DND-41 (cell line): ENCODE measurements around the gene MFRP.

Source experiments
- ATAC-seq: fragments of 200-7000 bp; cut with Tn5 transposase; 3 replicates; pipeline ENCODE4 v1.9.1; 2021; ENCODE audit warnings: low read depth; ENCODE audit not compliant: insufficient read depth
- DNase-seq: peaks from one replicate; pipeline ENCODE4 v3.0.0-alpha.2; 2020
- H2AFZ ChIP-seq: 2 replicates; pipeline ENCODE4 v1.6.0; 2012; ENCODE audit warnings: low read depth, low read length
- H3K27ac ChIP-seq: 2 replicates; pipeline ENCODE4 v1.5.1; 2012; ENCODE audit warnings: low read length, inconsistent platforms
- H3K27me3 ChIP-seq: fragments of 200-600 bp; sonication (generic); 2 replicates; pipeline ENCODE4 v1.6.0; 2012; ENCODE audit warnings: low read length, mild to moderate bottlenecking, inconsistent platforms; ENCODE audit not compliant: insufficient read depth, poor library complexity
- H3K36me3 ChIP-seq: 2 replicates; pipeline ENCODE4 v1.5.1; 2012; ENCODE audit warnings: low read length, inconsistent platforms; ENCODE audit not compliant: insufficient read depth
- H3K4me1 ChIP-seq: 2 replicates; pipeline ENCODE4 v1.5.1; 2012; ENCODE audit warnings: mild to moderate bottlenecking, low read length; ENCODE audit not compliant: insufficient read depth
- H3K4me2 ChIP-seq: 2 replicates; pipeline ENCODE4 v1.6.0; 2012; ENCODE audit warnings: mild to moderate bottlenecking, moderate library complexity, low read length, inconsistent platforms; ENCODE audit not compliant: insufficient read depth
- H3K4me3 ChIP-seq, 2 experiments: fragments of 200-600 bp in 1 of 2; shearing (Covaris generic) in 1 of 2; 2 replicates each; pipeline ENCODE4 v1.5.1; 2012 to 2016; ENCODE audit warnings: inconsistent platforms in 2 of 2, low read length in 2 of 2, mild to moderate bottlenecking in 2 of 2, low read depth in 1 of 2, moderate library complexity in 1 of 2
- H3K79me2 ChIP-seq: 2 replicates; pipeline ENCODE4 v1.6.0; 2012; ENCODE audit warnings: low read length, inconsistent platforms; ENCODE audit not compliant: insufficient read depth
- H3K9ac ChIP-seq: 2 replicates; pipeline ENCODE4 v1.6.0; 2012; ENCODE audit warnings: low read depth, mild to moderate bottlenecking, inconsistent platforms, low read length, moderate library complexity
- H3K9me3 ChIP-seq: 2 replicates; pipeline ENCODE4 v1.5.1; 2012; ENCODE audit warnings: low read length, moderate library complexity, mild to moderate bottlenecking, inconsistent platforms; ENCODE audit not compliant: insufficient read depth, severe bottlenecking
- H4K20me1 ChIP-seq: 2 replicates; pipeline ENCODE4 v1.6.0; 2012; ENCODE audit warnings: low read length; ENCODE audit not compliant: insufficient read depth
- EZH2 ChIP-seq: IDR thresholded peaks from 3 replicates; pipeline ENCODE4 v1.6.1; 2012; ENCODE audit warnings: borderline replicate concordance, low read depth, mild to moderate bottlenecking, moderate library complexity, low read length, inconsistent platforms; ENCODE audit not compliant: severe bottlenecking
- TF ChIP-seq, protein P1 (sequence below): IDR thresholded peaks from 2 replicates; pipeline ENCODE4 v1.5.1; 2012; ENCODE audit warnings: borderline replicate concordance, low read length, moderate library complexity, mild to moderate bottlenecking; ENCODE audit not compliant: poor library complexity, severe bottlenecking; ENCODE audit errors: extremely low read depth

The MFRP gene

DNA sequence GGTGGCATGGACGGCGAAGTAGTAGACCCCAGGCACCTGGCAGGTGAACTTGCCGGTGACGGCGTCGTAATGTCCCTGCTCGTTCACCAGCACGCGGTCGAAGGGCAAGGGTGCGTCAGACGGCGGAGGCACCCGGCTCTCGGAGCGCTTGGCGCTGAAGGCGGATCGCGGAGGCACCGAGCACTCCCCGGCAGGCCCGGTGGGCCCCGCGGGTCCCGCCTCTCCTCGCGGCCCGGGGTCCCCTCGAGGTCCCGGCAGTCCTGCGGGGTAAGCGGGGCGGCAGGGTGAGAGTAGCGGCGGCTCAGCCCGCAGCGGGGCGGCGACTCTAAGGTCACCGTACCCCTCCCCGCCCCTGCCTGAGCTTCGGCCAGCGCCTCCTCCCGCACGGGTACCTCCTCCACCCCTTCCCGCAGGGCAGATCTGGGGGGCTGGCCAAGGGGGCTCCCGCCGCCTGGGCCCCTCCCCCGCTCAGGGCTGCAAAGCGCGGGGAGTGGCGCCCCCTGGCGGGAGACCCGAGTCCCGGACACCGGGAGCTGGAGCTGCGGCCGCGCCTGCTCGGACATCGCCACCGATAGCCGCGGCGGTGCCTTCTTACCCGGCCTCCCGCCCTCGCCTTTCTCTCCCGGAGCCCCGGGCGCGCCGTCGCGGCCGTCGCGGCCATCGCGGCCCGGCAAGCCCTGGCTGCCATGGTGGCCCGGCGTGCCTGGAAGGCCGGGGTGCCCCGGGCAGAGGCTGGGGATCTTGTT lies 6.7 kb downstream of the MFRP start:
- Histone ChIP-seq H3K27me3 (no peaks in the 10 kb centered on the region), H3K9ac (no peak overlapping the region), H3K9me3 (no peaks in the 10 kb centered on the region), H3K4me3 (no peak overlapping the region), H3K4me2 (no peak overlapping the region), H3K36me3 (peaks cover 29% of the 10 kb centered on the region), H3K4me1 (peaks cover 33% of the 10 kb centered on the region), H4K20me1 (peaks cover 12% of the 10 kb centered on the region; the same call in 1 of the 2 replicates), H3K79me2 (peaks cover 27% of the 10 kb centered on the region), H2AFZ (no peak overlapping the region), H3K27ac (no peak overlapping the region)
- TF ChIP-seq, protein P1, sequence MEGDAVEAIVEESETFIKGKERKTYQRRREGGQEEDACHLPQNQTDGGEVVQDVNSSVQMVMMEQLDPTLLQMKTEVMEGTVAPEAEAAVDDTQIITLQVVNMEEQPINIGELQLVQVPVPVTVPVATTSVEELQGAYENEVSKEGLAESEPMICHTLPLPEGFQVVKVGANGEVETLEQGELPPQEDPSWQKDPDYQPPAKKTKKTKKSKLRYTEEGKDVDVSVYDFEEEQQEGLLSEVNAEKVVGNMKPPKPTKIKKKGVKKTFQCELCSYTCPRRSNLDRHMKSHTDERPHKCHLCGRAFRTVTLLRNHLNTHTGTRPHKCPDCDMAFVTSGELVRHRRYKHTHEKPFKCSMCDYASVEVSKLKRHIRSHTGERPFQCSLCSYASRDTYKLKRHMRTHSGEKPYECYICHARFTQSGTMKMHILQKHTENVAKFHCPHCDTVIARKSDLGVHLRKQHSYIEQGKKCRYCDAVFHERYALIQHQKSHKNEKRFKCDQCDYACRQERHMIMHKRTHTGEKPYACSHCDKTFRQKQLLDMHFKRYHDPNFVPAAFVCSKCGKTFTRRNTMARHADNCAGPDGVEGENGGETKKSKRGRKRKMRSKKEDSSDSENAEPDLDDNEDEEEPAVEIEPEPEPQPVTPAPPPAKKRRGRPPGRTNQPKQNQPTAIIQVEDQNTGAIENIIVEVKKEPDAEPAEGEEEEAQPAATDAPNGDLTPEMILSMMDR, result peak; percentile 19
- no peak for TF ChIP-seq EZH2
- DNase-seq (no peak), ATAC-seq (no peak)

DNA sequence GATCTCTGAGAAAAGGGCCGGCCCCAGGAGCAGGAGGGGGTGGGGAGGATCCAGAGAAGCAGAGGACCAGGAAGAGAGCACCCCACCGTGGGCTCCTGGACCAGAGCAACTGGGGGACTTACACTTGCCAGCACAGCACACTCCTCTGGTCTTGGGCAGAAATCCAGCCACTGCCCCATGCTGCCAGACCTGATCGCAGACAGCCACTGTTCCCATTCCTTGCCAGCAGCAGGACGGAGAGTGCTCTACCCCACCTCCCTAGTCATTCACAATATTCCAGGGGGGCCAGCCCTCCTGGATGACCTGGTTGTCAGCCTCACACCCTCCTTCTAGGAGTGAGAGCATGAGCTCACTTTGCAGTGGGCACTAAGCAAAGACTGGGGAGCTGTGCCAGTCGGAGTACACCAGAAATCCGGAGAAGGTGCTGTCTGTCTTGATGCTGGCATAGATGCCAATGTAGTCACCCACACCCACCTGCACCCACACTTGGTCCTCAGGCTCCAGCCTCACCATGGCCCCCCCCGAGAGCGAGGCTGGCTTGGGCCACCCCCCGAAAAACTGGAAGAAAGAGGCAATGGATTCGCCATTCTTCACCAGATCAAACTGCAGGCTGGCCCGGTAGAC lies 7.4 kb downstream of the MFRP start:
- no peak for TF ChIP-seq EZH2
- TF ChIP-seq, protein P1, result no peak
- H3K27me3 ChIP-seq, result no peaks in the 10 kb centered on the region
- peaks cover 32% of the 10 kb centered on the region for H3K79me2 ChIP-seq
- no peak overlapping the region for H3K4me2 ChIP-seq
- H3K9ac ChIP-seq, result no peak overlapping the region
- DNase-seq, result no peak
- H3K9me3 ChIP-seq, result no peaks in the 10 kb centered on the region
- peaks cover 29% of the 10 kb centered on the region for H3K36me3 ChIP-seq
- ATAC-seq, result no peak
- no peak overlapping the region for H3K27ac ChIP-seq
- peaks cover 34% of the 10 kb centered on the region for H3K4me1 ChIP-seq
- peaks cover 9% of the 10 kb centered on the region; the same call in 1 of the 2 replicates for H4K20me1 ChIP-seq
- no peak overlapping the region for H3K4me3 ChIP-seq
- no peak overlapping the region for H2AFZ ChIP-seq

DNA sequence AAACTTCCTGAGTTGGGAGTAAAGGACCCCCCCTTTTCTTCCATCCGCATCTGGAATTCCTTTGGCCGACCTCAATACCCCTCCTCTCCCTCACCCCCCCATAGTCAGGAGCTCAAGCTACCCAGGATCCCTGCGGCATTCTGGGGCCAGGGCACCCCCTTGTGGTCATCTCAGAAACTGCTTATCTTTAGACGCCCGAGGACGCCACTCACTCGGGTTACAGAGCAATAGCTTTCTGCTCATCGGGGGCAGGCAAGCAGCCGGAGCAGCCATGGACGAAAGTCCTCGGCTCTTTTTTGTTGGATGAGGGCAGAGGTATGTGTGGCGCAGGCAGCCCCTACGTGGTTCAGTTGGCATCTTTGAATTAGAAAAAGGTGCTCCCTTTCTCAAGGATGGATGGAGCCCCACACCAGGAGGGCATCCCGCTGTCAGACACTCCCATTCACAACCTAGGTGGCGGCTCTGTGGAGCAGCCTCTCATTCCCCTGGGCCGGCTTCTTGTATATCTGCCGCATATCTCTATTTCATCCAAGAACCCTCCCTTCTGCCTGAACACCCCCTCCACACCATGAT lies 8.1 kb downstream of the MFRP start:
- Histone ChIP-seq H3K9ac (no peak overlapping the region), H3K27ac (no peak overlapping the region), H4K20me1 (peaks cover 9% of the 10 kb centered on the region; the same call in 1 of the 2 replicates), H3K9me3 (no peaks in the 10 kb centered on the region), H3K79me2 (peaks cover 32% of the 10 kb centered on the region), H3K4me1 (peaks cover 41% of the 10 kb centered on the region), H3K4me2 (no peak overlapping the region), H3K27me3 (no peaks in the 10 kb centered on the region), H2AFZ (no peak overlapping the region), H3K36me3 (peaks cover 29% of the 10 kb centered on the region), H3K4me3 (no peak overlapping the region)
- ATAC-seq (peak; percentile 41), DNase-seq (peak; percentile 68)
- TF ChIP-seq, protein P1, result peak; percentile 87
- TF ChIP-seq EZH2, result no peak
